WI38 (cell line): ENCODE results near the gene FITM1.
A peak's percentile ranks its signal among the peaks of the same experiment; 100 is the strongest.

Source experiments
- H3K4me3 ChIP-seq: 2 replicates; pipeline ENCODE4 v1.5.1; 2011; ENCODE audit warnings: low read depth, mild to moderate bottlenecking, control low read depth, low read length
- TF ChIP-seq, protein P1 (sequence below): IDR thresholded peaks from 2 replicates; pipeline ENCODE4 v1.5.1; 2012; ENCODE audit warnings: low read depth, mild to moderate bottlenecking, control low read depth, low read length

Gene FITM1, protein sequence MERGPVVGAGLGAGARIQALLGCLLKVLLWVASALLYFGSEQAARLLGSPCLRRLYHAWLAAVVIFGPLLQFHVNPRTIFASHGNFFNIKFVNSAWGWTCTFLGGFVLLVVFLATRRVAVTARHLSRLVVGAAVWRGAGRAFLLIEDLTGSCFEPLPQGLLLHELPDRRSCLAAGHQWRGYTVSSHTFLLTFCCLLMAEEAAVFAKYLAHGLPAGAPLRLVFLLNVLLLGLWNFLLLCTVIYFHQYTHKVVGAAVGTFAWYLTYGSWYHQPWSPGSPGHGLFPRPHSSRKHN

DNA sequence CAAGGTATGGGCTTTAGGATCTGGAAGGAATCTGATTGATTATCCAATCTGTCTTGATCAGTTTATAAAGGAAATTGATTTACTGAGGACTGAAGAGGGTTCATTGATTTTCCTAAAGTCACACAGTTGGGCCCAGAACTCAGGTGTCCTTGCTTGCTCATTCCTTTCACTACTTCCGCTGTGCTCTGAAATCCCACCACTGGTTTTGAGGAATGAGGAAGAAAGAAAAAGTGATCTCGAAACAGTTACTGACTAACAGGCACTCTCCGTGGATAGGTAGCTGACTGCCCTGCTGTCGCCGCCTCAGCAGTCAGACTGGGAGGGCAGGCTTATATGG lies at the start of gene FITM1:
FITM1 (plus strand) TSS at position 280 of the 337 bp plus-strand sequence. CDS start 905 bp downstream, outside the sequence.
- TF ChIP-seq, protein P1, sequence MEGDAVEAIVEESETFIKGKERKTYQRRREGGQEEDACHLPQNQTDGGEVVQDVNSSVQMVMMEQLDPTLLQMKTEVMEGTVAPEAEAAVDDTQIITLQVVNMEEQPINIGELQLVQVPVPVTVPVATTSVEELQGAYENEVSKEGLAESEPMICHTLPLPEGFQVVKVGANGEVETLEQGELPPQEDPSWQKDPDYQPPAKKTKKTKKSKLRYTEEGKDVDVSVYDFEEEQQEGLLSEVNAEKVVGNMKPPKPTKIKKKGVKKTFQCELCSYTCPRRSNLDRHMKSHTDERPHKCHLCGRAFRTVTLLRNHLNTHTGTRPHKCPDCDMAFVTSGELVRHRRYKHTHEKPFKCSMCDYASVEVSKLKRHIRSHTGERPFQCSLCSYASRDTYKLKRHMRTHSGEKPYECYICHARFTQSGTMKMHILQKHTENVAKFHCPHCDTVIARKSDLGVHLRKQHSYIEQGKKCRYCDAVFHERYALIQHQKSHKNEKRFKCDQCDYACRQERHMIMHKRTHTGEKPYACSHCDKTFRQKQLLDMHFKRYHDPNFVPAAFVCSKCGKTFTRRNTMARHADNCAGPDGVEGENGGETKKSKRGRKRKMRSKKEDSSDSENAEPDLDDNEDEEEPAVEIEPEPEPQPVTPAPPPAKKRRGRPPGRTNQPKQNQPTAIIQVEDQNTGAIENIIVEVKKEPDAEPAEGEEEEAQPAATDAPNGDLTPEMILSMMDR: no peak
- no peak within 1 kb of the TSS for H3K4me3 ChIP-seq

GRCh38 chr14:24080888-24081738 lies 49.3 kb upstream of the FITM1 start:
- TF ChIP-seq, protein P1: no peak
- H3K4me3 ChIP-seq: peak overlapping the region; percentile 53

DNA sequence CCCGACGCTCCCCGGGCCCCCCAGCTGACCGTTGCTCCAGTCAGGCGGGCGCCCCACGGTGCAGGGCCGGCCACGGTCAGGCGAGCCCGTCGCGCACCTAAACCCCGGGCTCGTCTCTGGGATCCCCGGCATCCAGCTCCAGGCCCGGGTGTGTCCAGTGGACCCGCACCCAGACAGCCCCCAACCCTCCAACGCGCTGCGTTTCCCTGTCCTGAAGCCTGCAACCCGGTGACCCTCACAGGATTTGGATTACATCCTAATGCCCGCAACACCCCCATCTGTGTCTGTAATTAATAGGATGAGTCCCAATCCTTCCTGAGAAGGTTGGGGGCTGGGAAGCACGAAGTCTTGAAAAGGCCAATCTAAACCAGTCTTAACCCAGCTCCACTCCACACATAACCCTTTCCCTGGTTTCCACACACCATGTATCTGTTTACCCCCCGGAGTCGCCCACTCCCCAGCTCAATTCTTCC lies 48.7 kb upstream of the FITM1 start:
- TF ChIP-seq, protein P1: no peak
- H3K4me3 ChIP-seq: peak overlapping the region; percentile 53; the same call in 1 of the 2 replicates

DNA sequence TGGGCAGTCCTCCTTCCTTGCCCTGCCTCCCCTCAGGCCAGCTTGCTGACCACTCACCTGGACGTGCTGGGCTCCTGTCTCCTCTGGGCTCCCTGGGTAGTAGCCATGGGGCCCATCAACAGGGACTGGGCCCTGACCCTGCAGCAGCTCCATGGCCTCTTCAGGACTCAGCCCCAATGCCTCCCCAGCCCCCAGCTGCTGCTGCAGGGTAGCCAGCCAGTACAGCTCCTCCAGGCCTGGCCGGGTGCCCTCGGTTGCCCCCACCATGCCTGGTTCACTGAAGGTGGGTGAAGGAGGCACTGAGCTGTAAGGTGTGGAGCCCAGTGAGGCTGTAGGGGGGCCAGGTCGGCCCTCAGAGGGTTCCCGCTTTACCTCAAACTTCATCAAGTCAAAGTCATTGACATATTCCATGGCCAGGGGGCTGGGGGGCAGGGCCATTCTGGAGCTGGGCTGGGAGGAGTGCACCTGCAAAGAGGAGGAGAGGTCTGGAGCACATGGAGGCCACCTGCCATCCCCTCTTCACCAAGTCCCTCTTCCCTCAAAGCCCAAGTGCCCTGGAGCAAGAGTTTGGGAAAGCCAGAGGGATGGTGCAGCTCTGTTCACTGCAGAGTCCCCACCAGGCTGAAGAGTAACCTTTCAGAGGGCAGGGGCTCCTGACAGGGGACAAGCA lies 47.9 kb upstream of the FITM1 start:
- no peak overlapping the region for H3K4me3 ChIP-seq
- TF ChIP-seq, protein P1: no peak

DNA sequence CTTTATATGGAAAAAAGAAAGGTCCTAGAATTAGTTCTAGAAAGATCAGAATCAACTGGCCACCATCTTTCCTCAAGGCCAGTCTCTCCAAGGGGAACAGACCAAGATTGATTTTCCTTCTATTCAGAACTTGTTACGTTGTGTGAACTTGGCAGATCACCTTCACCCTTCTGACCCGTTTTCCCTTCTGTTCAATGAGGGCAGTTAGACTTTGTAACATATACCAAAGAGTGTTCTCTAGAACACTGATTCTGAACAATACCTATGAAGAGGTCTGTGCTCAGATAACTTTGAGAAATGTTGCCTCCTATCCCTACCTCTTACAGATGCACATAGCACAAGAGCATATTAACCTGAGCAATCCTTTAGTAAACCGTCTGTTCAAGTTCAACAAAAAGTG lies 47.0 kb upstream of the FITM1 start:
- H3K4me3 ChIP-seq: no peak overlapping the region
- TF ChIP-seq, protein P1: no peak

- no peak overlapping the region for H3K4me3 ChIP-seq
- TF ChIP-seq, protein P1: no peak
Measured at GRCh38 chr14:24084440-24084839, 46.0 kb upstream of the FITM1 start.
